ENCODE results near the gene MEIS2.

Gene MEIS2

GRCh38 chr15:37077623-37078351, 22.6 kb downstream of the MEIS2 start:
- DNase-seq (ENCODE audit: extremely low read depth in 1 of 2, low read depth in 1 of 2) = no peak

- DNase-seq (ENCODE audit: extremely low read depth in 1 of 2, low read depth in 1 of 2) = no peak
Measured at GRCh38 chr15:37076543-37076942, 23.8 kb downstream of the MEIS2 start.

GRCh38 chr15:37075777-37076176, 24.6 kb downstream of the MEIS2 start:
- no peak for DNase-seq (ENCODE audit: extremely low read depth in 1 of 2, low read depth in 1 of 2)

GRCh38 chr15:37072181-37072580, 28.2 kb downstream of the MEIS2 start:
- no peak for DNase-seq (ENCODE audit: extremely low read depth in 1 of 2, low read depth in 1 of 2)

- DNase-seq (ENCODE audit: extremely low read depth in 1 of 2, low read depth in 1 of 2) = no peak
Measured at GRCh38 chr15:37071134-37071533, 29.2 kb downstream of the MEIS2 start.

GRCh38 chr15:37070686-37071085, 29.7 kb downstream of the MEIS2 start:
- DNase-seq (ENCODE audit: extremely low read depth in 1 of 2, low read depth in 1 of 2) = no peak

GRCh38 chr15:37061996-37062395, 38.4 kb downstream of the MEIS2 start:
- DNase-seq (ENCODE audit: extremely low read depth in 1 of 2, low read depth in 1 of 2) = no peak

GRCh38 chr15:37059086-37059485, 41.3 kb downstream of the MEIS2 start:
- no peak for DNase-seq (ENCODE audit: extremely low read depth in 1 of 2, low read depth in 1 of 2)

- no peak for DNase-seq (ENCODE audit: extremely low read depth in 1 of 2, low read depth in 1 of 2)
Measured at GRCh38 chr15:37058316-37058985, 41.9 kb downstream of the MEIS2 start.

- DNase-seq (ENCODE audit: extremely low read depth in 1 of 2, low read depth in 1 of 2) = no peak
Measured at GRCh38 chr15:37057831-37058230, 42.5 kb downstream of the MEIS2 start.

GRCh38 chr15:37057256-37057655, 43.1 kb downstream of the MEIS2 start:
- no peak for DNase-seq (ENCODE audit: extremely low read depth in 1 of 2, low read depth in 1 of 2)

GRCh38 chr15:37056177-37057121, 43.9 kb downstream of the MEIS2 start:
- DNase-seq (ENCODE audit: extremely low read depth in 1 of 2, low read depth in 1 of 2) = no peak

- DNase-seq (ENCODE audit: extremely low read depth in 1 of 2, low read depth in 1 of 2) = no peak
Measured at GRCh38 chr15:37055481-37055880, 44.9 kb downstream of the MEIS2 start.

- DNase-seq (ENCODE audit: extremely low read depth in 1 of 2, low read depth in 1 of 2) = no peak
Measured at GRCh38 chr15:37054336-37054735, 46.0 kb downstream of the MEIS2 start.

- no peak for DNase-seq (ENCODE audit: extremely low read depth in 1 of 2, low read depth in 1 of 2)
Measured at GRCh38 chr15:37053166-37053565, 47.2 kb downstream of the MEIS2 start.

- DNase-seq (ENCODE audit: extremely low read depth in 1 of 2, low read depth in 1 of 2) = no peak
Measured at GRCh38 chr15:37050345-37050744, 50.0 kb downstream of the MEIS2 start.

GRCh38 chr15:37046876-37047614, 53.3 kb downstream of the MEIS2 start:
- DNase-seq (ENCODE audit: extremely low read depth in 1 of 2, low read depth in 1 of 2) = no peak

- DNase-seq (ENCODE audit: extremely low read depth in 1 of 2, low read depth in 1 of 2) = no peak
Measured at GRCh38 chr15:37045859-37046740, 54.2 kb downstream of the MEIS2 start.

- no peak for DNase-seq (ENCODE audit: extremely low read depth in 1 of 2, low read depth in 1 of 2)
Measured at GRCh38 chr15:37044915-37045648, 55.3 kb downstream of the MEIS2 start.
